H1 (cell line): ENCODE data around the gene ZBTB20. TPM values are rescaled to one million over a fixed set of nuclear protein-coding genes. Genes with fewer than 3 reads are reported as not detected.

Experiments used
- CTCF ChIA-PET: fragments of 300-600 bp; sonication (Branson Sonifier 250); formaldehyde crosslinking; loops from one replicate; lab custom pipeline; 2021; ENCODE audit not compliant: partially characterized antibody; lab: Charles Lee
- POLR2A ChIA-PET: fragments of 300-600 bp; sonication (Branson Sonifier 250); formaldehyde crosslinking; loops from one replicate; lab custom pipeline; 2021; ENCODE audit warnings: inconsistent platforms; ENCODE audit not compliant: partially characterized antibody; lab: Charles Lee
- DNase-seq, 2 experiments: peaks; one replicate each; pipeline versions ENCODE4 v3.0.0 to v3.0.0-alpha.2; 2010 to 2022; ENCODE audit warnings: low spot score in 2 of 2, low read depth in 1 of 2, mixed read lengths in 1 of 2
- FAIRE-seq: peaks from 2 replicates; lab custom pipeline; 2011; peaks lifted over from hg19 to GRCh38; lab: Jason Lieb, UNC
- H2AFZ ChIP-seq: 2 replicates; pipeline ENCODE4 v1.8.1; 2012; ENCODE audit warnings: low read length, inconsistent platforms
- H2AK5ac ChIP-seq: 2 replicates; pipeline ENCODE4 v1.6.1; 2013; ENCODE audit warnings: low read depth, low read length
- H2BK120ac ChIP-seq: replicated peaks from 2 replicates; pipeline ENCODE3; 2013; ENCODE audit warnings: low read depth, low read length, inconsistent platforms
- H2BK12ac ChIP-seq: 2 replicates; pipeline ENCODE4 v1.6.1; 2013; ENCODE audit warnings: low read depth, low read length
- H2BK15ac ChIP-seq: 2 replicates; pipeline ENCODE4 v1.6.1; 2013; ENCODE audit warnings: low read length
- H2BK20ac ChIP-seq: 2 replicates; pipeline ENCODE4 v1.6.1; 2013; ENCODE audit warnings: low read length
- H2BK5ac ChIP-seq: 2 replicates; pipeline ENCODE4 v1.6.1; 2013; ENCODE audit warnings: low read depth, low read length
- H3K14ac ChIP-seq: 2 replicates; pipeline ENCODE4 v1.6.1; 2013; ENCODE audit warnings: inconsistent platforms; ENCODE audit not compliant: insufficient read length
- H3K18ac ChIP-seq: 2 replicates; pipeline ENCODE4 v1.6.1; 2013; ENCODE audit warnings: low read length; ENCODE audit errors: extremely low read depth
- H3K23ac ChIP-seq: 2 replicates; pipeline ENCODE4 v1.6.1; 2013; ENCODE audit warnings: inconsistent platforms; ENCODE audit not compliant: insufficient read length
- H3K23me2 ChIP-seq: 2 replicates; pipeline ENCODE4 v1.6.1; 2013; ENCODE audit warnings: low read depth, low read length
- H3K27ac ChIP-seq: 2 replicates; pipeline ENCODE4 v1.6.1; 2011; ENCODE audit warnings: low read depth, low read length, inconsistent platforms
- H3K27me3 ChIP-seq, 4 experiments: replicated peaks in 1 of 4; 1 replicate in 1 of 4; 2 replicates in 3 of 4; pipeline versions ENCODE4 v1.6.1 to v1.8.1; 2011 to 2013; ENCODE audit warnings: low read length in 3 of 4, mild to moderate bottlenecking in 3 of 4, inconsistent platforms in 2 of 4, mixed read lengths in 2 of 4, moderate library complexity in 1 of 4; ENCODE audit not compliant: control insufficient read depth in 3 of 4, insufficient read depth in 3 of 4; ENCODE audit errors: extremely low read depth in 1 of 4
- H3K36me3 ChIP-seq, 4 experiments: 2 replicates each; pipeline versions ENCODE4 v1.6.1 to v1.8.1; 2011 to 2013; ENCODE audit warnings: mild to moderate bottlenecking in 4 of 4, low read length in 3 of 4, moderate library complexity in 2 of 4, control low read depth in 1 of 4, inconsistent platforms in 1 of 4; ENCODE audit not compliant: insufficient read depth in 4 of 4, control insufficient read depth in 2 of 4
- H3K4ac ChIP-seq: replicated peaks from 2 replicates; pipeline ENCODE3; 2013; ENCODE audit warnings: low read length, low read depth, mixed read lengths, inconsistent platforms; ENCODE audit not compliant: insufficient read length
- H3K4me1 ChIP-seq, 4 experiments: replicated peaks in 1 of 4; 1 replicate in 1 of 4; 2 replicates in 3 of 4; pipeline versions ENCODE4 v1.6.1 to v1.8.1; 2011 to 2013; ENCODE audit warnings: low read length in 3 of 4, inconsistent platforms in 2 of 4, mixed read lengths in 1 of 4; ENCODE audit not compliant: insufficient read depth in 4 of 4, control insufficient read depth in 3 of 4
- H3K4me2 ChIP-seq, 2 experiments: 2 replicates each; pipeline versions ENCODE4 v1.6.1 to v1.8.1; 2011 to 2013; ENCODE audit warnings: low read depth in 2 of 2, low read length in 2 of 2, control low read depth in 1 of 2, inconsistent platforms in 1 of 2, mild to moderate bottlenecking in 1 of 2; ENCODE audit not compliant: insufficient read depth in 1 of 2
- H3K4me3 ChIP-seq, 4 experiments: fragments of 200-600, 300-600 bp in 1 of 4; sonication (generic), shearing (Covaris generic), sonication (Bioruptor Twin) in 1 of 4; 2 replicates each; pipeline versions ENCODE4 v1.5.1 to v1.8.1; 2011 to 2016; ENCODE audit warnings: low read length in 4 of 4, low read depth in 3 of 4, control low read depth in 2 of 4, inconsistent platforms in 2 of 4, mild to moderate bottlenecking in 2 of 4, mixed read lengths in 1 of 4, moderate library complexity in 1 of 4; ENCODE audit not compliant: insufficient read depth in 2 of 4; ENCODE audit errors: extremely low read depth in 1 of 4
- H3K56ac ChIP-seq: replicated peaks from 2 replicates; pipeline ENCODE3; 2013; ENCODE audit warnings: low read depth, mild to moderate bottlenecking, mixed read lengths, low read length, inconsistent platforms; ENCODE audit not compliant: insufficient read length
- H3K79me1 ChIP-seq: 2 replicates; pipeline ENCODE4 v1.6.1; 2013; ENCODE audit warnings: low read depth, low read length, control low read depth
- H3K79me2 ChIP-seq, 2 experiments: 2 replicates each; pipeline versions ENCODE4 v1.6.1 to v1.8.1; 2012 to 2013; ENCODE audit warnings: low read length in 2 of 2, mild to moderate bottlenecking in 2 of 2, inconsistent platforms in 1 of 2; ENCODE audit not compliant: insufficient read depth in 2 of 2, control insufficient read depth in 1 of 2
- H3K9ac ChIP-seq, 4 experiments: replicated peaks in 1 of 4; 1 replicate in 1 of 4; 2 replicates in 3 of 4; pipeline versions ENCODE4 v1.6.1 to v1.8.1; 2011 to 2013; ENCODE audit warnings: low read depth in 3 of 4, low read length in 3 of 4, control low read depth in 2 of 4, mild to moderate bottlenecking in 2 of 4, moderate library complexity in 2 of 4, inconsistent platforms in 1 of 4; ENCODE audit errors: extremely low read depth in 1 of 4
- H3K9me3 ChIP-seq, 2 experiments: 2 replicates each; pipeline versions ENCODE4 v1.6.1 to v1.8.1; 2012 to 2013; ENCODE audit warnings: mild to moderate bottlenecking in 2 of 2, moderate library complexity in 2 of 2, control low read depth in 1 of 2, inconsistent platforms in 1 of 2, low read depth in 1 of 2, low read length in 1 of 2, mixed read lengths in 1 of 2; ENCODE audit not compliant: insufficient read depth in 2 of 2
- H4K20me1 ChIP-seq, 2 experiments: replicated peaks in 1 of 2; 2 replicates each; pipeline versions ENCODE3 to v1.8.1; 2011 to 2013; ENCODE audit warnings: inconsistent platforms in 2 of 2, low read length in 2 of 2, mild to moderate bottlenecking in 1 of 2; ENCODE audit not compliant: insufficient read depth in 2 of 2, control insufficient read depth in 1 of 2
- H4K5ac ChIP-seq: 2 replicates; pipeline ENCODE4 v1.6.1; 2013; ENCODE audit warnings: low read length, low read depth, mixed read lengths, inconsistent platforms; ENCODE audit not compliant: insufficient read length
- H4K8ac ChIP-seq: 2 replicates; pipeline ENCODE4 v1.8.0; 2013; ENCODE audit warnings: mild to moderate bottlenecking, moderate library complexity, low read length, inconsistent platforms; ENCODE audit not compliant: insufficient read depth; ENCODE audit errors: extremely low read depth
- H4K91ac ChIP-seq: replicated peaks from 2 replicates; pipeline ENCODE3; 2013; ENCODE audit warnings: low read length, mixed read lengths, inconsistent platforms; ENCODE audit not compliant: insufficient read length
- BRCA1 ChIP-seq: IDR thresholded peaks from 2 replicates; pipeline ENCODE4 v1.6.1; 2012; ENCODE audit warnings: low read depth, low read length, improper control_type of control experiment
- CEBPB ChIP-seq: IDR thresholded peaks from 2 replicates; pipeline ENCODE4 v1.6.1; 2012; ENCODE audit warnings: low read depth, low read length
- CTBP2 ChIP-seq: IDR thresholded peaks from 2 replicates; pipeline ENCODE4 v1.7.0; 2011; ENCODE audit warnings: borderline replicate concordance, mild to moderate bottlenecking, moderate library complexity, mixed read lengths, low read length; ENCODE audit not compliant: insufficient read depth, insufficient read length
- EGR1 ChIP-seq: IDR thresholded peaks from 2 replicates; pipeline ENCODE4 v1.6.1; 2011; ENCODE audit warnings: low read depth, low read length, borderline replicate concordance
- EP300 ChIP-seq, 2 experiments: IDR thresholded peaks; 1 replicate in 1 of 2; 2 replicates in 1 of 2; pipeline ENCODE4 v1.6.1; 2011 to 2012; ENCODE audit warnings: low read depth in 2 of 2, low read length in 2 of 2, mild to moderate bottlenecking in 2 of 2, borderline replicate concordance in 1 of 2, inconsistent platforms in 1 of 2, moderate library complexity in 1 of 2
- EZH2 ChIP-seq: fragments of 200-600 bp; sonication (generic); IDR thresholded peaks from 2 replicates; pipeline ENCODE4 v1.7.1; 2012; ENCODE audit warnings: low read depth, mild to moderate bottlenecking, moderate library complexity, low read length, inconsistent platforms; ENCODE audit not compliant: severe bottlenecking
- FOSL1 ChIP-seq: IDR thresholded peaks from 2 replicates; pipeline ENCODE4 v1.6.1; 2011; ENCODE audit warnings: mild to moderate bottlenecking, low read depth, low read length, moderate library complexity; ENCODE audit not compliant: insufficient read depth
- HDAC6 ChIP-seq: IDR thresholded peaks from one replicate; pipeline ENCODE4 v1.7.1; 2012; ENCODE audit warnings: low read depth, mild to moderate bottlenecking, inconsistent platforms, low read length, moderate library complexity
- KDM5A ChIP-seq: fragments of 200-600 bp; IDR thresholded peaks from 2 replicates; pipeline ENCODE4 v1.7.1; 2012; ENCODE audit warnings: mild to moderate bottlenecking, low read length, inconsistent platforms, mixed read lengths
- NRF1 ChIP-seq: IDR thresholded peaks from 2 replicates; pipeline ENCODE4 v1.6.1; 2011; ENCODE audit warnings: mild to moderate bottlenecking, low read depth, low read length, improper control_type of control experiment
- PHF8 ChIP-seq: fragments of 200-600 bp; sonication (generic); conservative IDR thresholded peaks from 2 replicates; pipeline ENCODE4 v1.7.1; 2012; ENCODE audit warnings: low read depth, mild to moderate bottlenecking, inconsistent platforms, low read length, moderate library complexity
- POLR2AphosphoS5 ChIP-seq: IDR thresholded peaks from 2 replicates; pipeline ENCODE4 v1.6.1; 2011; ENCODE audit warnings: low read depth, low read length
- RBBP5 ChIP-seq: IDR thresholded peaks from 2 replicates; pipeline ENCODE4 v1.7.1; 2012; ENCODE audit warnings: low read depth, mild to moderate bottlenecking, inconsistent platforms, low read length, moderate library complexity, borderline replicate concordance
- TEAD4 ChIP-seq: IDR thresholded peaks from 2 replicates; pipeline ENCODE4 v1.6.1; 2012; ENCODE audit warnings: low read depth, low read length, inconsistent platforms, mixed read lengths
- WGBS, 2 experiments: shearing (Covaris generic) in 1 of 2; methylation state at CpG; one replicate each; pipeline versions ENCODE4 v1.1.6 to v1.1.7; 2013 to 2015; ENCODE audit warnings: low lambda C conversion rate in 2 of 2, mixed read lengths in 2 of 2, inconsistent platforms in 1 of 2, low coverage in 1 of 2, missing lambda C conversion rate in 1 of 2; ENCODE audit not compliant: insufficient replicate concordance in 2 of 2, insufficient coverage in 1 of 2, insufficient read length in 1 of 2; ENCODE audit errors: extremely low coverage in 1 of 2, missing lambda C conversion rate in 1 of 2; 5-methylcytosine and 5-hydroxymethylcytosine counted together
- polyA plus RNA-seq, 7 experiments: library from polyadenylated mRNA; depleted of rRNA in 3 of 7; stranded (reverse) in 5 of 7; unstranded in 2 of 7; fragments of >200 nt in 5 of 7; fragments of 200-250 nt in 2 of 7; gene quantifications; 1 replicate in 5 of 7; 2 replicates in 1 of 7; 4 replicates in 1 of 7; pipeline versions ENCODE4 v1.2.1 to v1.2.3, GENCODE V29; 2011 to 2013; ENCODE audit warnings: missing spikeins in 2 of 7, mixed read lengths in 2 of 7
- total RNA-seq: library from RNA; stranded (reverse); fragmentation: NEBNext Ultra II Directional; extraction: Animal tissue kit (Norgen Biotek cat#: 25700); gene quantifications from 2 replicates; pipeline ENCODE4 v1.2.1, GENCODE V29; 2021
- TF ChIP-seq, protein P1 (sequence below): IDR thresholded peaks from 2 replicates; pipeline ENCODE4 v1.6.1; 2012; ENCODE audit warnings: inconsistent platforms

The ZBTB20 gene
- total and polyA plus RNA-seq, 2 of the 8 experiments (the other 6 are each of a cell fraction or from before 2014, with no cell fraction given): 0.35 to 1.3 TPM

DNA sequence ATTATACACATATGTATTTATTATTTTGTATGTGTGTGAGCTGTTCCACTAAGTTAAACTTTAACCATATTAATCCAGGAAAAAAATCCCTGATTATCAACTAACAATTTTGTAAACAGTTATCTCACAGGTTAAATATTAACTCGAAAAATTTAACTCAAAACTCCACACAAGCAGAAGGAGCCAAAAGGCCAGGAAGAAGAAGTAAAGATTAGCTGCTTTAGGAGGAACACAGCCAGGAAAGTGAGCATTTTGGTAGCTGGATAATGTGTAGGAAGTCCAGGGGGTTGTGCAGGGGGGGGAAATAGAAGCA lies 428.2 kb downstream of the ZBTB20 start:
- no peaks in the 10 kb centered on the region for H4K20me1 ChIP-seq
- no peak overlapping the region for H3K9ac ChIP-seq
- 100% methylated on average over 1 of the region's 1 CpG; no CpG with 5 or more reads in 1 of the 2 experiments for WGBS, 2 experiments
- ChIA-PET CTCF (no interaction called here), POLR2A (no interaction called here)
- H2BK5ac ChIP-seq: no peak overlapping the region
- H3K27me3 ChIP-seq: no peaks in the 10 kb centered on the region
- H2AK5ac ChIP-seq: no peak overlapping the region
- H3K4me3 ChIP-seq: no peak overlapping the region
- no peak overlapping the region for H4K8ac ChIP-seq
- no peaks in the 10 kb centered on the region for H3K79me1 ChIP-seq
- H3K36me3 ChIP-seq: no peaks in the 10 kb centered on the region
- no peak overlapping the region for H2BK15ac ChIP-seq
- DNase-seq (no peak), FAIRE-seq (no peak)
- H3K79me2 ChIP-seq: no peaks in the 10 kb centered on the region
- no peak overlapping the region for H3K18ac ChIP-seq
- H3K56ac ChIP-seq: no peak overlapping the region
- no peak overlapping the region for H3K4me2 ChIP-seq
- H4K5ac ChIP-seq: no peak overlapping the region
- H3K14ac ChIP-seq: no peak overlapping the region
- no peaks in the 10 kb centered on the region for H3K23me2 ChIP-seq
- H3K27ac ChIP-seq: no peak overlapping the region
- H3K9me3 ChIP-seq: no peaks in the 10 kb centered on the region
- no peak overlapping the region for H4K91ac ChIP-seq
- H2AFZ ChIP-seq: no peak overlapping the region
- H3K4me1 ChIP-seq: peaks cover 0 to 4% (median 0%) of the 10 kb centered on the region in 4 experiments; a peak in 1 of 7 replicates
- H2BK20ac ChIP-seq: no peak overlapping the region
- no peak overlapping the region for H2BK12ac ChIP-seq
- no peak overlapping the region for H3K23ac ChIP-seq
- H2BK120ac ChIP-seq: no peak overlapping the region
- no peak overlapping the region for H3K4ac ChIP-seq
- TF ChIP-seq BRCA1 (no peak), CTBP2 (no peak), NRF1 (no peak), POLR2AphosphoS5 (no peak), PHF8 (no peak), TEAD4 (no peak), EP300 (IDR thresholded peaks at IDR 0.05; ENCODE audit: borderline replicate concordance in 1 of 2, low read depth in 2 of 2, low read length in 2 of 2) (no peak), EZH2 (no peak), RBBP5 (no peak), EGR1 (no peak), KDM5A (no peak), HDAC6 (no peak), FOSL1 (no peak), CEBPB (no peak)
- TF ChIP-seq, protein P1, sequence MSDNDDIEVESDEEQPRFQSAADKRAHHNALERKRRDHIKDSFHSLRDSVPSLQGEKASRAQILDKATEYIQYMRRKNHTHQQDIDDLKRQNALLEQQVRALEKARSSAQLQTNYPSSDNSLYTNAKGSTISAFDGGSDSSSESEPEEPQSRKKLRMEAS: no peak
